Choroid plexus epithelial cell (primary cell): ENCODE measurements around the gene IPO4.

Experiments
- DNase-seq: peaks from one replicate; pipeline ENCODE4 v3.0.0-alpha.2; 2010; ENCODE audit warnings: low read depth
- H3K4me3 ChIP-seq: 2 replicates; pipeline ENCODE4 v1.5.1; 2011; ENCODE audit warnings: low read depth, mild to moderate bottlenecking, control low read depth, low read length, moderate library complexity
- CTCF ChIP-seq: conservative IDR thresholded peaks from 2 replicates; pipeline ENCODE4 v1.5.1; 2011; ENCODE audit warnings: low read depth, mild to moderate bottlenecking, control low read depth, inconsistent platforms, low read length, moderate library complexity

Gene IPO4

DNA sequence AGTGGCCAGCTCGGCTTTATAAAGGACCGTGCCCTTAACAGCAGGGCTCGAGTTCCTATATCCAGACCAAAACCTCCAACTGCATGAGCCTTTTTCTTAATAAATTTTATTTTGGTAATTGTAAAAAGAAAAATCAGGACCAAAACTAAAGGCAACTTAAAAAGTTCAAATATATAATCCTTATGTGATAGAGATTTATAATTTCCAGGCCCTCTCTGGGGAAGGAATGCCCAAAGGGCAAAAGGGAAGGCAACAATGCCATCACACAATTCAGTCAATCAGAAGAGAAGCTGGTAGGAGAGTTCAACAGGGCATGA, 401 bp upstream of the IPO4 start:
- TF ChIP-seq CTCF = no peak
- no peak for DNase-seq
- peak overlapping the region; percentile 41 for H3K4me3 ChIP-seq

- TF ChIP-seq CTCF = no peak
- no peak for DNase-seq
- peak overlapping the region; percentile 81 for H3K4me3 ChIP-seq
Observed at GRCh38 chr14:24187539-24187915, 1.1 kb downstream of the IPO4 start.

GRCh38 chr14:24186831-24187538, 1.6 kb downstream of the IPO4 start:
- no peak for TF ChIP-seq CTCF
- no peak overlapping the region for H3K4me3 ChIP-seq
- DNase-seq = no peak

GRCh38 chr14:24185741-24186140, 2.9 kb downstream of the IPO4 start:
- H3K4me3 ChIP-seq = no peak overlapping the region
- no peak for DNase-seq
- no peak for TF ChIP-seq CTCF

DNA sequence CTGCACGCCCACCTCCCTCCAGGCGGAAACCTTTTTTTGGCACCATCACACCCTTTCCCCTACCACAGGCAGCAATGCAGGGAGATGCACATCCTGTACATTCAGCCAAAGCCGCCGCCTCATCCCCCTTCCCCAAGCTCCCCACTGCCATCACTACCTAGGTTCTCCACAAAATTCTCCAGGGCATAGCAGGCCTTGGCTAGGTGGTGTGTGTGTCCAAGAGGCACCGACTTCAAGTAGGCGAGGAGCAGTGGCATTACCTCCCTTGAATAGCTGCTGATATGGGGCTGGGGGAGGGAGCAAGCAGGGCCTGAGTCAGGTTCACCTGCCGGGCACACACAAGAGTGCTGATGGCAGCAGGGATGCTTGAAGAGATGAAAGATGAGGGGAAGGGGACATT, 3.6 kb downstream of the IPO4 start:
- DNase-seq = no peak
- H3K4me3 ChIP-seq = no peak overlapping the region
- no peak for TF ChIP-seq CTCF

GRCh38 chr14:24184104-24184970, 4.3 kb downstream of the IPO4 start:
- TF ChIP-seq CTCF = no peak
- DNase-seq = no peak
- H3K4me3 ChIP-seq = no peak overlapping the region

GRCh38 chr14:24183014-24183481, 5.6 kb downstream of the IPO4 start:
- no peak for TF ChIP-seq CTCF
- no peak overlapping the region for H3K4me3 ChIP-seq
- DNase-seq = no peak
